ENCODE data around the gene DSCAML1. TPM values are rescaled to one million over a fixed set of nuclear protein-coding genes. Genes with fewer than 3 reads are reported as not detected.

The DSCAML1 gene
- total and polyA plus RNA-seq, 9 of the 15 experiments (the other 6 are each of a cell fraction or from before 2014, with no cell fraction given), result not detected

DNA sequence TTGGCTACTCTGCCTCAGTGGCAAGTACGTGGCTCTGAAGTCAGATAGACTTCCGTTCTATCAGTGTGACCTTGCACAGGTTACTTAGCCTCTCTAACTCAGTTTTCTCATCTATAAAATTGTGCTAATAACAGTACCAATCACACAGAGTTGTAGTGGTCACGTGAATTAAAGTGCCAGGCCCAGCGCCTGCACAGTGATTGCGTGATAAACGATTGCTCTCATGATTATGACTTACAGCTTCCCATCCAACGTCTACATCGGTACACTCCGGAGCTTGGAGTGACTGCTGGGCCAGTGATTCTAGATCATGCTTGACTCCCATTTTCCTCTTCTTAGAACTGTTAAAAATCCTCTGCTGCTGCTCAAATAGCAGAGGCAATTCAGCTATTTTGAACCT, 247.6 kb downstream of the DSCAML1 start:
- H3K9ac ChIP-seq (ENCODE audit: insufficient read depth in 1 of 2, low read depth in 2 of 2, low read length in 2 of 2), result no peak overlapping the region
- intact Hi-C loops (cut with micrococcal nuclease), result no loop called here
- H3K36me3 ChIP-seq (ENCODE audit: control insufficient read depth, insufficient read depth, low read length), result no peaks in the 10 kb centered on the region
- ATAC-seq (no peak), DNase-seq (ENCODE audit: extremely low read depth in 1 of 4, low spot score in 3 of 4) (no peak), FAIRE-seq (no peak)
- no peak overlapping the region for H3K27ac ChIP-seq (ENCODE audit: extremely low read depth, low read depth, low read length)
- in situ Hi-C loops (cut with MboI), result no loop called here
- ChIA-PET CTCF (ENCODE audit: low intra/inter-chr PET ratio) (interaction anchor here (0.7 kb wide), 1 partner anchor 87 kb away, joined by 3 read pairs; no protein-coding TSS in a partner anchor), POLR2A (no interaction called here)
- H3K79me2 ChIP-seq (ENCODE audit: control insufficient read depth, insufficient read depth, low read length), result no peaks in the 10 kb centered on the region
- H4K20me1 ChIP-seq (replicated peaks; ENCODE audit: control insufficient read depth, insufficient read depth, low read length), result peaks cover 5% of the 10 kb centered on the region; the same call in 1 of the 2 replicates
- BruUV-seq (replicated peaks), result no TSS peak
- TF ChIP-seq, protein P1, sequence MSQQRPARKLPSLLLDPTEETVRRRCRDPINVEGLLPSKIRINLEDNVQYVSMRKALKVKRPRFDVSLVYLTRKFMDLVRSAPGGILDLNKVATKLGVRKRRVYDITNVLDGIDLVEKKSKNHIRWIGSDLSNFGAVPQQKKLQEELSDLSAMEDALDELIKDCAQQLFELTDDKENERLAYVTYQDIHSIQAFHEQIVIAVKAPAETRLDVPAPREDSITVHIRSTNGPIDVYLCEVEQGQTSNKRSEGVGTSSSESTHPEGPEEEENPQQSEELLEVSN (IDR thresholded peaks at IDR 0.05; ENCODE audit: borderline replicate concordance in 1 of 2, extremely low read depth in 1 of 2, insufficient read depth in 1 of 2, insufficient read length in 1 of 2, low read depth in 1 of 2, low read length in 1 of 2, poor library complexity in 1 of 2, severe bottlenecking in 1 of 2), result no peak
- TF ChIP-seq XRCC3 (IDR thresholded peaks at IDR 0.05), result no peak
- TF ChIP-seq, protein P2, sequence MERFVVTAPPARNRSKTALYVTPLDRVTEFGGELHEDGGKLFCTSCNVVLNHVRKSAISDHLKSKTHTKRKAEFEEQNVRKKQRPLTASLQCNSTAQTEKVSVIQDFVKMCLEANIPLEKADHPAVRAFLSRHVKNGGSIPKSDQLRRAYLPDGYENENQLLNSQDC (CRISPR knock-in tag; IDR thresholded peaks at IDR 0.05), result no peak
- TF ChIP-seq ZNF696 (CRISPR knock-in tag; conservative IDR thresholded peaks at IDR 0.05), result no peak
- TF ChIP-seq, protein P3, sequence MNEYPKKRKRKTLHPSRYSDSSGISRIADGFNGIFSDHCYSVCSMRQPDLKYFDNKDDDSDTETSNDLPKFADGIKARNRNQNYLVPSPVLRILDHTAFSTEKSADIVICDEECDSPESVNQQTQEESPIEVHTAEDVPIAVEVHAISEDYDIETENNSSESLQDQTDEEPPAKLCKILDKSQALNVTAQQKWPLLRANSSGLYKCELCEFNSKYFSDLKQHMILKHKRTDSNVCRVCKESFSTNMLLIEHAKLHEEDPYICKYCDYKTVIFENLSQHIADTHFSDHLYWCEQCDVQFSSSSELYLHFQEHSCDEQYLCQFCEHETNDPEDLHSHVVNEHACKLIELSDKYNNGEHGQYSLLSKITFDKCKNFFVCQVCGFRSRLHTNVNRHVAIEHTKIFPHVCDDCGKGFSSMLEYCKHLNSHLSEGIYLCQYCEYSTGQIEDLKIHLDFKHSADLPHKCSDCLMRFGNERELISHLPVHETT (CRISPR knock-in tag; conservative IDR thresholded peaks at IDR 0.05 in 1 of 2, IDR thresholded peaks at IDR 0.05 in 1 of 2), result no peak
- TF ChIP-seq ZNF551 (CRISPR knock-in tag; IDR thresholded peaks at IDR 0.05), result no peak
- TF ChIP-seq KAT7 (CRISPR knock-in tag; IDR thresholded peaks at IDR 0.05; ENCODE audit: borderline replicate concordance), result no peak
- no peak for TF ChIP-seq WHSC1 (IDR thresholded peaks at IDR 0.05; ENCODE audit: low read length)
- TF ChIP-seq, protein P4, sequence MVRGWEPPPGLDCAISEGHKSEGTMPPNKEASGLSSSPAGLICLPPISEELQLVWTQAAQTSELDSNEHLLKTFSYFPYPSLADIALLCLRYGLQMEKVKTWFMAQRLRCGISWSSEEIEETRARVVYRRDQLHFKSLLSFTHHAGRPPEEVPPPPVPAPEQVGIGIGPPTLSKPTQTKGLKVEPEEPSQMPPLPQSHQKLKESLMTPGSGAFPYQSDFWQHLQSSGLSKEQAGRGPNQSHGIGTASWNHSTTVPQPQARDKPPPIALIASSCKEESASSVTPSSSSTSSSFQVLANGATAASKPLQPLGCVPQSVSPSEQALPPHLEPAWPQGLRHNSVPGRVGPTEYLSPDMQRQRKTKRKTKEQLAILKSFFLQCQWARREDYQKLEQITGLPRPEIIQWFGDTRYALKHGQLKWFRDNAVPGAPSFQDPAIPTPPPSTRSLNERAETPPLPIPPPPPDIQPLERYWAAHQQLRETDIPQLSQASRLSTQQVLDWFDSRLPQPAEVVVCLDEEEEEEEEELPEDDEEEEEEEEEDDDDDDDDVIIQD (CRISPR knock-in tag; IDR thresholded peaks at IDR 0.05), result no peak
- no peak for TF ChIP-seq NONO (IDR thresholded peaks at IDR 0.05; ENCODE audit: low read depth in 2 of 2, low read length in 1 of 2)
- TF ChIP-seq, protein P5, sequence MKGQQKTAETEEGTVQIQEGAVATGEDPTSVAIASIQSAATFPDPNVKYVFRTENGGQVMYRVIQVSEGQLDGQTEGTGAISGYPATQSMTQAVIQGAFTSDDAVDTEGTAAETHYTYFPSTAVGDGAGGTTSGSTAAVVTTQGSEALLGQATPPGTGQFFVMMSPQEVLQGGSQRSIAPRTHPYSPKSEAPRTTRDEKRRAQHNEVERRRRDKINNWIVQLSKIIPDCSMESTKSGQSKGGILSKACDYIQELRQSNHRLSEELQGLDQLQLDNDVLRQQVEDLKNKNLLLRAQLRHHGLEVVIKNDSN (CRISPR knock-in tag; IDR thresholded peaks at IDR 0.05), result no peak
- no peak for TF ChIP-seq BRD4 (IDR thresholded peaks at IDR 0.05)
- TF ChIP-seq RHOXF2B (CRISPR knock-in tag; conservative IDR thresholded peaks at IDR 0.05), result no peak
- no peak for TF ChIP-seq COPS2 (conservative IDR thresholded peaks at IDR 0.05)
- TF ChIP-seq, protein P6, sequence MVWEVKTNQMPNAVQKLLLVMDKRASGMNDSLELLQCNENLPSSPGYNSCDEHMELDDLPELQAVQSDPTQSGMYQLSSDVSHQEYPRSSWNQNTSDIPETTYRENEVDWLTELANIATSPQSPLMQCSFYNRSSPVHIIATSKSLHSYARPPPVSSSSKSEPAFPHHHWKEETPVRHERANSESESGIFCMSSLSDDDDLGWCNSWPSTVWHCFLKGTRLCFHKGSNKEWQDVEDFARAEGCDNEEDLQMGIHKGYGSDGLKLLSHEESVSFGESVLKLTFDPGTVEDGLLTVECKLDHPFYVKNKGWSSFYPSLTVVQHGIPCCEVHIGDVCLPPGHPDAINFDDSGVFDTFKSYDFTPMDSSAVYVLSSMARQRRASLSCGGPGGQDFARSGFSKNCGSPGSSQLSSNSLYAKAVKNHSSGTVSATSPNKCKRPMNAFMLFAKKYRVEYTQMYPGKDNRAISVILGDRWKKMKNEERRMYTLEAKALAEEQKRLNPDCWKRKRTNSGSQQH (CRISPR knock-in tag; IDR thresholded peaks at IDR 0.05), result no peak
- no peak overlapping the region for H3K4me3 ChIP-seq
- no peak overlapping the region for H3K4me2 ChIP-seq (ENCODE audit: insufficient read depth, low read length)
- H2AFZ ChIP-seq (ENCODE audit: low read depth, low read length), result no peak overlapping the region
- peaks cover 11 to 68% of the 10 kb centered on the region in 2 experiments; a peak in 4 of 5 replicates for H3K27me3 ChIP-seq (ENCODE audit: control insufficient read depth in 2 of 2, insufficient read depth in 2 of 2, low read length in 2 of 2)
- WGBS (ENCODE audit: insufficient coverage, low coverage, missing lambda C conversion rate), result 2% methylated on average over 9 of the region's 9 CpGs
- H3K9me1 ChIP-seq (ENCODE audit: control insufficient read depth, insufficient read depth, low read length), result peaks cover 3% of the 10 kb centered on the region
- no peaks in the 10 kb centered on the region for H3K9me3 ChIP-seq (replicated peaks; ENCODE audit: control insufficient read depth, insufficient read depth, low read depth, low read length)
- no peaks in the 10 kb centered on the region for H3K4me1 ChIP-seq (replicated peaks in 1 of 2; ENCODE audit: control insufficient read depth in 2 of 2, insufficient read depth in 2 of 2, low read length in 2 of 2)

Measured in K562 (cell line).